T-helper 1 cell (primary cell): ENCODE data around the gene PEX26.
A peak's percentile ranks its signal among the peaks of the same experiment; 100 is the strongest.
"Not testable (repeated sequence)": the region's sequence is repeated elsewhere in the genome, so short reads cannot be mapped to it uniquely, and the experiment has no call there.

Source experiments
- DNase-seq, 5 donors: peaks; one replicate each; pipeline ENCODE4 v3.0.0-alpha.2; 2012 to 2020

PEX26 gene

DNA sequence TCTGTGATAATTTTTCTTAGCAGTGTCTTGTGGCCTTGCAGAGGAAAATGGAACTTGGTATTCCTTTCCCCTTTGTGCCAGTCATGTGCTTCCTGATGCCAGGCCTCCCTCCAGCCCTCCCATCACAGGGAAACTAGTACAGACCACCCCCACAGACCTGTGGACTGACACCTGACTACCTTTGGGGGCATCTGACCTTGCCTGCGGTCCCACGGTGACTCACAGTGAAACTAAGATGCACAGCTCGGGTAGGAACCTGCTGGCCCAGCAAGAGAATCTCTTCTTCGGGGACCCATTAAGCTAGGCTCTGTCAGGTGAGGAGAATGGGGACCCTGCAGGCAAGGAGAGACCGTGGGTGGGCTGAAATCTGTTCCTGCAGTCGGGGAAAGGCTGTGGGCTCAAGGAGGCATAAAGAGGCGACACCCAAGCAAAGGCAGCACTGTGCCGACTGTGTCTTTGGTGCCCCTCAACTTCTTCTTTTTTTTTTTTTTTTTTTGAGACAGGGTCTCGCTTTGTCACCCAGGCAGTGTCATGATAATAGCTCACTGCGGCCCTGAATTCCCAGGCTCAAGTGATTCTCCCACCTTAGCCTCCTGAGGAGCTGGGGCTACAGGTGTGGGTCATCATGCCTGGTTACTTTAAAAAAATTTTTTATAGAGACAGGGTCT is 20.8 kb upstream of the PEX26 start:
- no peak for DNase-seq

DNA sequence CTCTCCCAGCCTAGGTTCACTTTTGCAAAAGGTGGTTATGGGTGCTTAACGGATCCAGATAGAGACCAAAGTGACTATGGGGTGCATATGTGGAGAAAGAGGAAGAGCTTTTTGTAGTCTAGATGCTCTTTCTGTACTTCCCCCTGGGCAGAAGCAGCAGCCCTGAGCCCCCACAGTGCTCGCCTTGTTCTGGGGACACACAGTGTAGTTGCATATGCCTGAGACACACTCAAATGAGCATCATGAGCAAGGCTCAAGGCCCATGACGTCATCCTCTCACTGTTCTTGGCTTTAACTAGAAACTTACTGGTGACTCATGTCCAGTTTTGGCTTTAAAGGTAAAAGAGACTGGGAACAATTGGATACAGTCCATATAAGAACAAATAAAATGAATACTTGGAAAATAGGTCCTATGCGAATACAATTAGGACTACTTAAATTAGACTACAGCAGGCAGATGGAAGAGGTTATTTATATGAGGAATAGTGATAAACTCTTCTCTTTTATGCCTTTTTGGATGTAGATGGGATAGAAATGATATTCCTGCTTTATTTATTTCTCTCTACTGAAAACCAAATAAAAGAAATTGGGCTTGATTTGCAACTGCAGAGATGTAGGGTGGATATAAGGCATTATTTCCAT is 20.1 kb upstream of the PEX26 start:
- DNase-seq = no peak

DNA sequence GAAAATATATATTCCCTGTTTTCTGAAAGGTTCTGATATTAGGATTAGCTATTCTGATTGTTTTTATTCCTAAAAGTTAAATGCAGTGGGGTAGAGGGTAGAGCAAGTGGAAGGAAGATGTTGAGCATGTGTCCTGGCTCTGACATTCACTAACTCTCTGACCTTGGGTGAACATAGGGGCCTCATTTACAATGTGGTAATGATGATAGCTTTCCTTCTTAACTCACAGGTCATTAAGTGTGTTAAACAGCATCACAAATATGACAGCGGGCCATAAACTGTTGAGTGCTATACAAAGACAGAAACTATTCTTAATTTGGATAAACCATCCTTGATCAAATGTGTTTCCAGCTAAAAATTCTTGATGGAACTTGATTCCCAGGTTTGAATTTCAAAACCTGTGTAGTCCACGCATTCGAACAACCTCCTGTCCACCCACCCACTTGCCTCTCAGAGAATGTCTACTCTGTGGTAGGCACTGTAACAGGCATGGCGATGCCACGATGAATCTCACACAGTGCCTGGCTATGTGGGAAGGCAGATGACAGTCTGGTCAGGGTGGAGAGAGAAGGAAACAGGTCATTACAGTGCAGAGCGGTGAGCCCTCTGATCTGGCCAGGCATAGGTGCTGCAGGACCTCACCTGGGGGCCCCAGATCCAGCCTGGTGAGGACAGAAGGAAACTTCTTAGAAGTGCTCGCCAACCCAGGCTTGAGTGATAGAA is 19.3 kb upstream of the PEX26 start:
- DNase-seq = no peak

DNA sequence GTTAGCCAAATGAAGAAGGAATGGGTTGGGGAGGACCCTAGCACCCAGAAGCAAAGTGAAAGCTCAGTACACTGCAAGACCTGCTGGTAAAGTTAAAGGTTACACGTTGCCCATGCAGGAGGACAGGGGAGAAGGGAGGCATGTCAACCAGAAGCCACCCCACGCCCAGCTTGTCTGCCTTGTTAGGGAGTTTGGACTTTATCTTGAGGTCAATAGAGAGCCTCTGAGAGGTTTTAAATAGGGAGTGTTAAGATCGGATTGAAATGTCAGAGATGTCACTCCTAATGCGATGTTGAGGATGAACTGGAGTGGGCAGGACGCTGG is 18.7 kb upstream of the PEX26 start:
- no peak for DNase-seq

DNA sequence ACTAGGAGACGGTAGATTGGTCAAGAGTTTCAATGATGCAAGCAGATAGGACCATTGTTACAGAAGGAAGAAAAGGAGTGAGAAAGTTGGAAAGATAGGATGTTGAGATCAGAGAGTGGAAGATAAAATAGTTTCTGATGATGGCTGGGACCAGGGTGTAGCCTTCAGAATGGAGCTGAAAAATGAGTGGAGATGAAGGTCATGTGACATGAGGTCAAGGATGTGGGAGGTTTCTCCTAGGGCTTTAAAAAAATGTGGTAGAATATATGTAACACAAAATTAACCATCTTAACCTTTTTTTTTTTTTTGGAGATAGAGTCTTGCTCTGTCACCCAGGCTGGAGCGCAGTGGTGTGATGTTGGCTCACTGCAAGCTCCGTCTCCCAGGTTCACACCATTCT is 18.3 kb upstream of the PEX26 start:
- DNase-seq = no peak

DNA sequence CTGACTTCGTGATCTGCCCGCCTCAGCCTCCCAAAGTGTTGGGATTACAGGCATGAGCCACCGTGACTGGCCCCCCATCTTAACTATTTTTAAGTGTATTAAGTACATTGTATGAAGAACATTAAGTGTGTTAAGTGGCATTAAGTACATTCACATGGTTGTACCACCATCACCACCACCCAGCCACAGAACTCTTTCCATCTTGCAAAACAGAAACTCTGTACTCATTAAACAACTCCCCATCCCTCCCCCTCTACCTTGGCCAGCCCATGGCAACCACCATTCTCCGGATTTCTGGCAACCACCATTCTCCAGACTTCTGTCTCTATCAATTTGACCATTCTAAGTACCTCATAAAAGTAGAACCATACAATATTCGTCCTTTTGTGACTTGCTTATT is 17.8 kb upstream of the PEX26 start:
- DNase-seq = no peak

DNA sequence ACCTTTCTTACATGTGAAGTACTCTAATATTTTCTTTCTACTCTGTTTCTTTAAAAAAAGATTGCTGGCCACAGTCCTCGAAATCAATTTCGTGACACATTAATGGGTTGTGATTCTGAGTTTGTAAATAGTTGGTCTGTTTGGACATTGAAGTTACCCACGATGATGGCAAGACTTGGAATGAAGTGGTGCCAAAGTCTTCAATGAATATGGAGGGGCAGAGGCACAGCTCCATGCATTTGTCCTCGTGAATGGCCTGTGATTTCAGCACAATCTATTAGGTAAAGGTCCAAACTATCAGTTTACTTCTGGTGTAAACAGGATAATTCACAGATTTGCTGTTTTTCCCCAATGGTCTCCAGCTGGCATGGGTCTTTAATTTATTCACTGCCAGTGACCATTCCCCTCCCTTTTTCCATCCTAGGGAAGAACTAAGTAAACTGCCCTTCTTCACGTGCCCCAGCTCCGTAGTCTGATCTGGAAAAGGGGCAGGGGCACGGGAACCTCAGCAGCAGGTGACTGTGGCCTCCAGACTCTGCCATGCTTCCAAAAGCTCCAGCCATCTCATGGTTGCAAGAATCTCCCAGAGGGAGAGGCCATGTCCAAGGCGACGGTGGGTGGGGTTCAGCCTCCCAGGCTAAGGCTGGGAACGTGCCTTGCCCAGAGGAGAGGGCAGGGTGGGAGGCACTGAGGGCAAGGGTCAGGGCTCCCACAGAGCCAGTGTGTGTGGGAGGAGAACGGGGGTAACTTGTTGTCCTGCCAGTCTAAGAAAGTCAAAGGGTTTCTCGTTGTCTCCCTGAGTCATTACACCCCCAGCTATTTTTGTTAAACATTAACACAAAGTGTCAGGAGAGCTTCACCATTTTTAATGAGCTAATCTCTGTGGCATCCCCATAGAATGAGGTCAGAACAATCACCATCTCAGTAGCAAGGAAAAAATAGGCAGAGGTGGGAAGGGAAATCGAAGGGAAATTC is 16.9 kb upstream of the PEX26 start:
- DNase-seq = no peak

DNA sequence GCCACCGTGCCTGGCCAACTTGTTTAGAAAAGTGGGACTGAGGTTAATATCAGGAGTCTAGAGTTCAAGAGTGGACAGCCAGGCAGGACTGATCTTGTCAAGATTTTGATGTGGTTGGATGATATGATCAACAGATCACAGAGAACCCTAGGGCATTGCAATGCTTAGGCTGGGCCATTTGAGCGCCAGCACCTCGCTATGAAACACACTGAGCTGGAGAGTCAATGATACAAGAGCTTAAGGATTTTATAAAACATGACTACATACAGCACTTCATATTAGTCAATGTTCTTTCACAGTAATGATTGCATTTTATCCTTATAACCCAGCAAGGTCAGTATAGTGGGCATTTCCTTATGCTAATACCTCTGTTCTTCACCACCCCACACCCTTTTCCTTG is 15.4 kb upstream of the PEX26 start:
- no peak for DNase-seq

DNA sequence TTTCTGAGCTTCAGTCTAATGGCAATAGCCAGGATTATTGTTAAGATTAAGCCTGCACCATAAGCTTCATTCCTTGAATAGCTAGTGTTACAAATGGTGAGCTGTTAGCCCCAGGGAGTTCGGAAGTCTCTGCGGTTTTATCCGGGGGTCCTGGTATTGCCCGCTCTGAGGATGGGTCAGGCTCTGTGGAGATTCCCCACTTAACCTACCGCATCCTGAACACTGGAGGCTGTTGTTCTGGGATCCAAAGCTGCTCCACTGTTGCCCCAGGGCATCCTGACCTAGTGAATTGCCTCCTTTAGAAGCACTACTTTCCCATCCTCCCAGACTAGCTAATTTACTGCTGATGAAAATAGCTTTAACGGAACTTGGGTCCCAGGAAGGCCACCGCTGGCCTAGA is 14.5 kb upstream of the PEX26 start:
- no peak for DNase-seq

DNA sequence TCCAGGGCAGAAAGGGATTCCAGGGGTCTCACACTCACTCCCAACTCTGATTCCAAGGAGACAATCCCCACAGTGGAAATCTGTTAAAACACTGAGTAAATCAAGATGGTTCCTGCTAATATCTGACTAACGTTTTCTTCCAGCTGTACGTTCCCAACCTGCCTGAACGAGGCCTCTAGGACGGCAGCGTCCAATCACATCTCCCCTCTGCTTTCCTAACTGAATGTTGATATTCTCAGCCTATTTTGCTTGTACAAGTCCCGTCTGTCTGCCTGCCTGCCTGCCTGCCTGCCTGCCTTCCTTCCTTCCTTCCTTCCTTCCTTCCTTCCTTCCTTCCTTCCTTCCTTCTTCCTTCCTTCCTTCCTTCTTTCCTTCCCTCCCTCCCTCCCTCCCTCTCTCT is 14.1 kb upstream of the PEX26 start:
- DNase-seq = not testable (repeated sequence)

DNA sequence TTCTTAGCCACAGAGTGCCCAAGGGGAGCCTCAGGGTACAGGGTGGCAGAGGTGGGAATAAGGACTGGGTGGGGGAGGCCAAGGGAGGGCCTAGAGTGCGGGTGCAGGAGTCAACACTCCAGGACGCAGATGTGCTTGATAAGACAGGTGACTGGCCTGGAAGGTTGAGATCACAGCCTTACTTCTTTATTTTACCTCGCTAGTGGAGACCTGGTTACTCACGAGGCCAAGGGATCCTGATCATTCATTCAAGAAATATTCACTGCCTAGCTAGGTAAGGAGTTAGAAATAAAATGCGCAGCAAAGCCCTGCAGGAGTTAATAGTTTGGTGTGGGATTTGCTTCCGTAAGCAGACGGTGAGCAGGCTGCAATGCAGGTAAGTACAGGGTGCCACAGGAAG is 13.2 kb upstream of the PEX26 start:
- DNase-seq = no peak

DNA sequence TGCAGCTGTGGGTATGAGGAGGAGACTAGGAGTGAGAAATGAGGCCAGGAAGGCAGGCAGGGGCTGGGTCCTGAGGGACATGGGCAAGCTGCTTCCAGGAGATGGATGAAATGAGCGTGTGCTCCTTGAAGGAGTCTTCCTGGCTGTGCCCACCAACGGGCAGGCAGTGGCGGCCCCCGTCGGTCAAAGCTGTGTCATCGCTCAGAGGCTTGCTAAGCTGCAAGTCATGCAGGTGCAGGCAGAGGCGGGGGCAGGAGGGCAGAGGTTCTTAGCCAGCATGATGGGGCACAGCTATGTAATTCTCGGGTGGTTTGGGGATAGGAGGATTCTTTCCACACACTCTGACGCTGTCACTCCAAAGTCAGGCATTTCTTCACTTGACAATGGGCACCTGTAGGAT is 12.5 kb upstream of the PEX26 start:
- peak in 1 of 5 donors; percentile 37 for DNase-seq

DNA sequence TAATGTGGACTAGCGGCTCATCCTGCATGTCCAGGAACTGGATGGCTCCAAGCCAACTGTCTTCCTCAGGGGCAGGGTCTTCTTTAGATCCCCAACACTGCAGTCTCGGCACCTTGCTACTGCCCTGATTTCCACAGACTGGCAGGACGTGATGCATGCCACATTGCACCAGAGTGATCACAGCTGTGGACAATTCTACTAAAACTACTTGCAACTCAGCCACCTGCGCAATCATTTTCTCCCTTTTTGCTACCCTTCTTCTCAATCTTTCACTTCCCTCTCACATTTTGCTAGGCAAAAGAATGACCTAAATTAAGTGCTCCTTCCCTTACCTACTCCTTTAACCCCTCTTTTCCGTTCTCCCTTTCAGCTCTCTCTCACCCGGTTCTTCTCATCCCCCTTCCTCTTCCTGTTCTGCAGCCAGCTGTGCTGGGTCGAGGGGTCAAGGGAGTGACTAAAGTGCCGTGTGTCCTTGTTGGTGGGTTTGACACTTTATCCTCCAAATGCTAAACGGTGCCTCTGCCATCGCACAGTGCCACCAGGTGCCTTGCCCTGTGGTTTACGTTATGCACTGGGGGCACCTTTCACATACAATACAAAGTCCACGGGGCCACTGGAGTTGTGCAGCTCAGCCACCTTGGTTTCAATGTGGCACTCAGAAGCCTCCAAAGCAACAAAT is 11.5 kb upstream of the PEX26 start:
- DNase-seq = no peak

DNA sequence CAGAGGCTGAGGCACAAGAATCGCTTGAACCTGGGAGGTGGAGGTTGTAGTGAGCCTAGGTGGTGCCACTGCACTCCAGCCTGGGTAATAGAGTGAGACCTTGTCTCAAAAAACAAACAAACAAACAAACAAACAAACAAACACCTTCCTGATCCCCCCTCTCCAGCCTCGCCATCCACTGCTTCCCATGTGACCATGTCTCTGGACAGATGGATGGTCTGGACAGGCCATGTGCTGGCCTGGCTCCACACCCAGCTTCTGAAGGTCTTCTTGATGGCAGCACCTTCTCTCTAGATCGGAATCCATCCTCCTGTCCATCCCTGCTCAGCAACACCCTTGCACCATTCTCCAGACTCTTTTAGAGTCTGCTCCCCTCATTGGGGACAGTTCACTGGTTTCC is 10.7 kb upstream of the PEX26 start:
- DNase-seq = no peak

DNA sequence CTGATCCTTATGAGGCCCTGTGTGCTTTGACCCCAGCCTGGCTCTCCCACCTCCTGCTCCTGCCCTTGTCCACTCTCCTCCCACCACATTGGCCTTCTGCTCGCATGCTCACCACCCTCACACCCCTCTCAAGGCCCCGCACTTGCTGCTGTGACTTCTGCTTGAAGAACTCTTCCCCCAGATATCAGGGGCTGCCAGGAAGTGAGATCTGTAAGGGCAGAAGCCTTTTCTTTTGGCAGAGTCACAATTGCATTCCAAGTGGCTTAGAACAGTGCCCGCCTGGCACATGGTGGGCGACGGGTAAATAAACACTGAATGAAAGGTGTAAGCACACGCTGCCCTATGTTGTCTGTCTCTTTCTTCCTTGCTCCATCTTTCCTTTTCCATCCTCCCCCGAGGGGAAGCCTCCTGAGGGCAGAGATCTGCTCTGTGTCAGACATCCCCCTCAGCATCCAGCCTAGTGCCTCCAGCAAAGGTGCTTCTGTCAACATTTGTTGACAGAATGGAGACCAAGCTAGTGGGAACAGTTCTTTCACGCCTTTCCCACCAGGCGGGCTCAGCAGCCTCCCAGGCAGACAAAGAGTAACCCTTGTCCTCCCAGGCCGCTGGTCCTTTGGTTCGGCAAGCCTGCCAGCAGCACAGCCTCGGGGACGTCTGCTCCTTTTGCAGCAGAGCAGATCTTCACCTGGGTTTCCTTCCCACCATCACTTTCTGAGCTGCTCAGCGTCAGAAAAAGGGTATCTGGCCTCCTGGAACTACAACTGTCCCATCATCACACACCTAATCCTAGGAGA is 10.0 kb upstream of the PEX26 start:
- DNase-seq = no peak

DNA sequence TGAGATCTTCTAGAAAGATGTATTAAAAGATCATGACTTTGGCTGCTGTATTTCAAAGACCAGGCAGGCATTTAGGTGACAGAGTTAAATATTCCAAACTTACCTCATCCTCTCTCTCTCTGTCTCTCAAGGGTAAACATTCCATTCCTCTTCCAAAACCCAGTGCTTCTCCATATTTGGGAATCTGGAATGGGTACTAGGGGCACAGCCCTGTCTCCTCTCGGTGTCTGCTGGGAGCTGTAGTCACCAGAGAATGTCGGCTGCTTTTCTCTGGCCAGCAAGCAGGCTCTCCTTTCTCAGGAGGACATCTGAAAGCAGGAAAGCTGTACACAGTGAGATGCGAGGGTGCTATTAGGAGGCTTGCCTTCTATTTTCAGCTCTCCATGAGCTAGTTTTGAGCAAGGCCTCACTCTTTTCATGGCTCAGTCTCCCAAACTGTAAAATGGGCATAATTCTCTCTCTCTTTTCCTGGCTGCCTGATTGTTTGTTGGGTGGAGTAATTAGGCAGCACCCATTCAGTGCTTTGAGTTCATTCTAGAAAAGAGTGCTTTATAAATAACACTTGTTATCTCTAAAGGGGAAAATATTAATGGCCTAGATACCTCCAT is 9.3 kb upstream of the PEX26 start:
- DNase-seq = no peak

DNA sequence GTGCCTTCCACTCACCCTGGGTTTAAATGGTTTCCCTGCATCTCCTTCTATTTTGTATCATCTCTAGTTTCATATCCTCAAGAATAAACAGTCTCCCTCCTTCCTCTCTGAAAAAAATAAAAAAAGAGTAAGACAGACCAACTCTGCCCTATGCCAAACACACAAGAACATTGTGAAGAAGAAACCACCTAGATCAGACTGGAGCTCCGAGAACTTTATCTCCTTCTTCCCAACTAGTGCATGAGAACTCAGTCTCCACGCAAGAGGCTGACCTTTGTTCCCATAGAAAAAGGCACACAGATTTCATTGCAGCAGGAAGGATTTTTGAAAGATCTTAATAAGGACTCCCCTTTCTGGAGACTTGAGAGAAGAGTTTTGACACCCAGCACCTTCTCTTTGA is 8.7 kb upstream of the PEX26 start:
- no peak for DNase-seq

DNA sequence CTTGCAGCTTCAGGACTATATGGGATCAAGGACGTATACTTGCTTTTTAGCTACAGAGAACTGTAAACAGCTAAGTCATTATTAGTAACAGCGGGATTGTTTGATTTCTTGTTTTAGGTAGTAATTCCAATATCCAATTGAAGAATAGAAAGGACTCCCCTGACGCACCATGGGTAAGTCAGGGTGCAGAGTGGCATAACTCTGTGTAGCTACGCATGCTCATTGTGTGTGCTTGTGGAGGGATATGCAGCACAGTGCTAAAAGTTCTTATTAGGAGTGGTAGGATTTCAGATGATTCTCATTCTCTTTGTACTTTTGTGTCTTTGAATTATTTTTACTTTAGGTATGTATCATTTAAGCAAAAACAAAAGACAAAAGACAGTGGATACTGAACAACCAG is 7.7 kb upstream of the PEX26 start:
- DNase-seq = no peak

DNA sequence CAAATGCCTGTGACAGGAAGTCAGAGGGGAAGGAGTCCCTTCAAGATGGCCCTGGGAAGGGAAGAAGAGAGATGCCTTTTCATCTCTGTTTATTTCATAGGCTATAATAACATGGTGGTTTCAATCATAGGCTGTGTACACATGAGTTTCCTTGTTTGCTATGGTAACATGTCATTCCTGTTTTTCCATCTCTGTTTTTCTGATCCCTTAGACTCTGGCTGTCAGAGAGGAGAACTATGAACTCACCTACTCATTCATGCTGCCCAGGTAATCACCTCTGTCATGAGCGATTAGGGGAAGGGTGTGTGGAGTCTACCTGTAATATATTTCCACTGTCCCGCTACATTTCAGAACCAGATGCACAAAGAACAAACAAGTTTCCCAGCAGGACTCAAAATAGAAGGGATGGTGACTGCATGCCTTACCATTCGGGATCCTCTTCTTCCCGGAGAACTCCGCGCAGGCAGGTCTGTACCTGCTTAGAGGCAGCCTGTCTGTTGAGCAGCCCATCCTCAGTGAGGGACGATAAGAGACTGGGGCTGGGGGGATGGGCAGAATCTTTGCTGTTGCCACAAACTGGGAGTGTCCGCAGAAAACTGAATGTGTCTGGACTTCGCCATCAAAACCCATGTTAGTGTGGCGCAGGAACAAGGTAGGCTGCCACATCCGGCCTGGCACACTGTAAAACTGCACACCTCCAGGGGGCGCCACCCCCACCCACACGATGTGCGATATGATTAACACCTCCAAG is 7.1 kb upstream of the PEX26 start:
- no peak for DNase-seq

DNA sequence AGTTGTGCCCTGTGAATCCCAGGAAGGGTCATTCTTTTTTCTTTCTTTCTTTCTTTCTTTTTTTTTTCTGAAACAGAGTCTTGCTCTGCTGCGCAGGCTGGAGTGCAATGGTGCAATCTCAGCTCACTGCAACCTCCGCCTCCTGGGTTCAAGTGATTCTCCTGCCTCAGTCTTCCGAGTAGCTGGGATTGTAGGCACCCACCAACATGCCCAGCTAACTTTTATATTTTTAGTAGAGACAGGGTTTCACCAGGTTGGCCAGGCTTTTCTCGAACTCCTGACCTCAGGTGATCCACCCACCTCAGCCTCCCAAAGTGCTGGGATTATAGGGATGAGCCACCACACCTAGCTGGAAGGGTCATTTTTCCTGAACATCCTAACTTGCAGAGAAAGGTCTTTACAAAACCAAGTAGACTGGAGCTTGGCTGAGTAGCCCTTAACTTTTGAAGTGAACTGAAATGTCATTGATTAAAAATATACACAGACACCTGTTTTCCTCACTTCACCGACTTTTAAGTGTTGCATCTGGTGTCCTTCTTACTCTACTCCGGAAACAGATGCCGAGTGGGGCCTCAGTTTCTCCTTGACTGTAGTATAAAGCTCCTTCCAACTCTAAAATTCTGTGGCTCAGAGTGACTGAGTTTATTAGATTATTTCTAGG is 6.4 kb upstream of the PEX26 start:
- DNase-seq = not testable (repeated sequence)
